ENCODE results near the gene PKP4. TPM values are rescaled to one million over a fixed set of nuclear protein-coding genes. Genes with fewer than 3 reads are reported as not detected.
"Not testable (repeated sequence)": the region's sequence is repeated elsewhere in the genome, so short reads cannot be mapped to it uniquely, and the experiment has no call there.

Gene PKP4
- total and polyA plus RNA-seq, 4 experiments from 2014 or later, result 1.4 to 39.3 (median 19.1) TPM

DNA sequence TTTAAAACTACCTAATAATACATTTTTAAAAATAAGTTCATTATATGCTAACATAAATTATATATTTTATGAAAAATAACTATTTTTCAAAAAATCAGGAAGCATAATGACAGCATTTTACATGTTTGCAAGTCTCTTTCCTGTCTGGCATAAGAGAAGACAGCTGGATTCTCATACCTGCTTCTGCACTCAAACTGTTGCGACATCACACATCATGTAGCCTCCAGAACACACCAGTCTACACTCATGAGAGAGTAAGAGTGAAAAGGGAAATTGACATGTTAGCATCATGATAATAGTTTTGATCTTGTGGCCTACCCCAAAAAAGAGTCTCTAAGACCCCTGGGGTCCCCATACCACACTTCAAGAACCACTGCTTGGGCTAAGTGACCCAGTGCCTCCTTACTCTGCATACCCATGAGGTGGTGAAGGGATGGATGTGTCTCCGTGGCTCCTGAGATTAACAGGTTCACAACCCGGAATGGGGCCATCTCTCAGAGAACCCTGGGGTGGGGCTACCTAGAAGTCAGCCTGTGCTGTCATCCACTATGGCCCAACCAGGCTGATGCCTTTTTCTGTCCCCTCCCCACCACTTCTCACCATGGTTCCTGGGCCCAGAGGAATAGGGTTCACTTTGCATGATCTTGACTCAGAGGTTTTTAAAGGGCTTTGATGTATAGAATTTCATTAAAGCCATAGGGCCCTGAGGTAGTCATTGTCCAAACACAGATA is 235.8 kb downstream of the PKP4 start:
- Mint-ChIP-seq H3K4me1 (no peaks in the 10 kb centered on the region), H3K4me3 (no peak overlapping the region), H3K9me3 (peaks cover 0 to 3% (median 0%) of the 10 kb centered on the region in 8 donors), H3K36me3 (no peaks in the 10 kb centered on the region), H3K27me3 (peaks cover 0 to 3% of the 10 kb centered on the region in 2 donors), H3K27ac (peak overlapping the region in 1 of 7 donors; percentile 31)
- DNase-seq, result no peak
- POLR2A ChIA-PET (ENCODE audit: partially characterized antibody), result no interaction called here
- H3K36me3 ChIP-seq (ENCODE audit: insufficient read depth, low read length), result no peaks in the 10 kb centered on the region
- CTCF ChIA-PET (ENCODE audit: partially characterized antibody), result interaction anchor here (1.8 kb wide), 1 partner anchor 669 kb away, joined by 5 read pairs; no protein-coding TSS in a partner anchor
- H3K4me1 ChIP-seq (ENCODE audit: insufficient read depth, low read length), result no peaks in the 10 kb centered on the region
- no peaks in the 10 kb centered on the region for H3K9me3 ChIP-seq (ENCODE audit: control insufficient read depth in 1 of 2, low read length in 2 of 2)
- no peak overlapping the region for H3K27ac ChIP-seq (ENCODE audit: low read depth, low read length)
- no peak overlapping the region for H3K4me3 ChIP-seq (ENCODE audit: low read length in 2 of 2)
- intact Hi-C loops (cut with micrococcal nuclease), result no loop called here
- no peaks in the 10 kb centered on the region for H3K27me3 ChIP-seq (ENCODE audit: insufficient read depth, low read length)

GRCh38 chr2:158693476-158693875 is 236.7 kb downstream of the PKP4 start:
- Mint-ChIP-seq H3K4me3 (no peak overlapping the region), H3K9me3 (peaks cover 0 to 3% (median 0%) of the 10 kb centered on the region in 8 donors), H3K4me1 (no peaks in the 10 kb centered on the region), H3K27me3 (peaks cover 0 to 2% of the 10 kb centered on the region in 2 donors), H3K36me3 (no peaks in the 10 kb centered on the region), H3K27ac (no peak overlapping the region)
- H3K27me3 ChIP-seq (ENCODE audit: insufficient read depth, low read length), result no peaks in the 10 kb centered on the region
- H3K27ac ChIP-seq (ENCODE audit: low read depth, low read length), result no peak overlapping the region
- intact Hi-C loops (cut with micrococcal nuclease), result no loop called here
- ChIA-PET CTCF (ENCODE audit: partially characterized antibody) (no interaction called here), POLR2A (ENCODE audit: partially characterized antibody) (no interaction called here)
- H3K4me1 ChIP-seq (ENCODE audit: insufficient read depth, low read length), result no peaks in the 10 kb centered on the region
- H3K36me3 ChIP-seq (ENCODE audit: insufficient read depth, low read length), result no peaks in the 10 kb centered on the region
- no peak overlapping the region for H3K4me3 ChIP-seq (ENCODE audit: low read length in 2 of 2)
- no peaks in the 10 kb centered on the region for H3K9me3 ChIP-seq (ENCODE audit: control insufficient read depth in 1 of 2, low read length in 2 of 2)
- no peak for DNase-seq

GRCh38 chr2:158695305-158695704 is 238.6 kb downstream of the PKP4 start:
- Mint-ChIP-seq H3K9me3 (peaks cover 0 to 3% (median 0%) of the 10 kb centered on the region in 8 donors), H3K4me1 (no peaks in the 10 kb centered on the region), H3K4me3 (no peak overlapping the region), H3K27me3 (peaks cover 0 to 2% of the 10 kb centered on the region in 2 donors), H3K36me3 (no peaks in the 10 kb centered on the region), H3K27ac (no peak overlapping the region)
- DNase-seq, result no peak
- Histone ChIP-seq H3K27ac (ENCODE audit: low read depth, low read length) (no peak overlapping the region), H3K4me1 (ENCODE audit: insufficient read depth, low read length) (no peaks in the 10 kb centered on the region), H3K9me3 (ENCODE audit: control insufficient read depth in 1 of 2, low read length in 2 of 2) (no peaks in the 10 kb centered on the region), H3K4me3 (ENCODE audit: low read length in 2 of 2) (no peak overlapping the region), H3K36me3 (ENCODE audit: insufficient read depth, low read length) (no peaks in the 10 kb centered on the region), H3K27me3 (ENCODE audit: insufficient read depth, low read length) (no peaks in the 10 kb centered on the region)
- ChIA-PET CTCF (ENCODE audit: partially characterized antibody) (no interaction called here), POLR2A (ENCODE audit: partially characterized antibody) (no interaction called here)
- intact Hi-C loops (cut with micrococcal nuclease), result no loop called here

GRCh38 chr2:158695744-158696143 is 239.0 kb downstream of the PKP4 start:
- H3K27me3 ChIP-seq (ENCODE audit: insufficient read depth, low read length); DNase-seq; H3K9me3 Mint-ChIP-seq; H3K4me3 ChIP-seq (ENCODE audit: low read length in 2 of 2); H3K27ac Mint-ChIP-seq; H3K36me3 Mint-ChIP-seq; H3K9me3 ChIP-seq (ENCODE audit: control insufficient read depth in 1 of 2, low read length in 2 of 2); intact Hi-C loops (cut with micrococcal nuclease); H3K4me1 Mint-ChIP-seq; H3K27ac ChIP-seq (ENCODE audit: low read depth, low read length); H3K27me3 Mint-ChIP-seq; H3K4me1 ChIP-seq (ENCODE audit: insufficient read depth, low read length); H3K36me3 ChIP-seq (ENCODE audit: insufficient read depth, low read length); CTCF ChIA-PET (ENCODE audit: partially characterized antibody); H3K4me3 Mint-ChIP-seq; POLR2A ChIA-PET (ENCODE audit: partially characterized antibody): not testable (repeated sequence)

- Mint-ChIP-seq H3K9me3 (peaks cover 0 to 5% (median 0%) of the 10 kb centered on the region in 8 donors), H3K36me3 (no peaks in the 10 kb centered on the region), H3K27ac (no peak overlapping the region), H3K4me3 (no peak overlapping the region), H3K4me1 (no peaks in the 10 kb centered on the region), H3K27me3 (peaks cover 2% of the 10 kb centered on the region in 2 donors)
- H3K9me3 ChIP-seq (ENCODE audit: control insufficient read depth in 1 of 2, low read length in 2 of 2), result no peaks in the 10 kb centered on the region
- no peak overlapping the region for H3K4me3 ChIP-seq (ENCODE audit: low read length in 2 of 2)
- no peak overlapping the region for H3K27ac ChIP-seq (ENCODE audit: low read depth, low read length)
- no peaks in the 10 kb centered on the region for H3K27me3 ChIP-seq (ENCODE audit: insufficient read depth, low read length)
- DNase-seq, result no peak
- no peaks in the 10 kb centered on the region for H3K4me1 ChIP-seq (ENCODE audit: insufficient read depth, low read length)
- POLR2A ChIA-PET (ENCODE audit: partially characterized antibody), result no interaction called here
- intact Hi-C loops (cut with micrococcal nuclease), result no loop called here
- CTCF ChIA-PET (ENCODE audit: partially characterized antibody), result no interaction called here
- H3K36me3 ChIP-seq (ENCODE audit: insufficient read depth, low read length), result no peaks in the 10 kb centered on the region
Measured at GRCh38 chr2:158699323-158699722, 242.6 kb downstream of the PKP4 start.

GRCh38 chr2:158701101-158701500 is 244.3 kb downstream of the PKP4 start:
- POLR2A ChIA-PET (ENCODE audit: partially characterized antibody), result no interaction called here
- intact Hi-C loops (cut with micrococcal nuclease), result no loop called here

GRCh38 chr2:158702740-158703139 is 246.0 kb downstream of the PKP4 start:
- POLR2A ChIA-PET (ENCODE audit: partially characterized antibody), result no interaction called here
- no peaks in the 10 kb centered on the region for H3K9me3 ChIP-seq (ENCODE audit: control insufficient read depth in 1 of 2, low read length in 2 of 2)
- no peaks in the 10 kb centered on the region for H3K36me3 Mint-ChIP-seq
- CTCF ChIA-PET (ENCODE audit: partially characterized antibody), result no interaction called here
- no peak overlapping the region for H3K27ac ChIP-seq (ENCODE audit: low read depth, low read length)
- H3K4me1 Mint-ChIP-seq, result no peaks in the 10 kb centered on the region
- H3K27ac Mint-ChIP-seq, result no peak overlapping the region
- no peaks in the 10 kb centered on the region for H3K4me1 ChIP-seq (ENCODE audit: insufficient read depth, low read length)
- H3K4me3 Mint-ChIP-seq, result no peak overlapping the region
- H3K9me3 Mint-ChIP-seq, result peaks cover 0 to 11% (median 2%) of the 10 kb centered on the region in 8 donors
- intact Hi-C loops (cut with micrococcal nuclease), result no loop called here
- no peak for DNase-seq
- peaks cover 3 to 5% of the 10 kb centered on the region in 2 donors for H3K27me3 Mint-ChIP-seq
- no peak overlapping the region for H3K4me3 ChIP-seq (ENCODE audit: low read length in 2 of 2)
- no peaks in the 10 kb centered on the region for H3K27me3 ChIP-seq (ENCODE audit: insufficient read depth, low read length)
- no peaks in the 10 kb centered on the region for H3K36me3 ChIP-seq (ENCODE audit: insufficient read depth, low read length)

More at GRCh38 chr2:158701101-158701500, 244.3 kb downstream of the PKP4 start:
- CTCF ChIA-PET (ENCODE audit: partially characterized antibody), result no interaction called here
- no peak overlapping the region for H3K4me3 Mint-ChIP-seq
- Histone ChIP-seq H3K4me1 (ENCODE audit: insufficient read depth, low read length) (no peaks in the 10 kb centered on the region), H3K27me3 (ENCODE audit: insufficient read depth, low read length) (no peaks in the 10 kb centered on the region), H3K9me3 (ENCODE audit: control insufficient read depth in 1 of 2, low read length in 2 of 2) (no peaks in the 10 kb centered on the region), H3K4me3 (ENCODE audit: low read length in 2 of 2) (no peak overlapping the region), H3K27ac (ENCODE audit: low read depth, low read length) (no peak overlapping the region), H3K36me3 (ENCODE audit: insufficient read depth, low read length) (no peaks in the 10 kb centered on the region)
- peaks cover 3 to 5% of the 10 kb centered on the region in 2 donors for H3K27me3 Mint-ChIP-seq
- no peak overlapping the region for H3K27ac Mint-ChIP-seq
- peaks cover 0 to 11% (median 2%) of the 10 kb centered on the region in 8 donors for H3K9me3 Mint-ChIP-seq
- no peaks in the 10 kb centered on the region for H3K4me1 Mint-ChIP-seq
- no peak for DNase-seq
- no peaks in the 10 kb centered on the region for H3K36me3 Mint-ChIP-seq
